Stimulated activated CD8-positive, alpha-beta memory T cell treated with anti-CD3 and anti-CD28 coated beads, Interleukin-15, amount 100 ng/mL, for 4 hours (primary cell): ENCODE measurements around the gene PRKCZ.
A peak's percentile ranks its signal among the peaks of the same experiment; 100 is the strongest.

ENCODE experiments used
- DNase-seq, 2 donors: peaks; one replicate each; pipeline ENCODE4 v3.0.0-alpha.2; 2020; ENCODE audit warnings: low read depth in 2 of 2

PRKCZ gene

DNA sequence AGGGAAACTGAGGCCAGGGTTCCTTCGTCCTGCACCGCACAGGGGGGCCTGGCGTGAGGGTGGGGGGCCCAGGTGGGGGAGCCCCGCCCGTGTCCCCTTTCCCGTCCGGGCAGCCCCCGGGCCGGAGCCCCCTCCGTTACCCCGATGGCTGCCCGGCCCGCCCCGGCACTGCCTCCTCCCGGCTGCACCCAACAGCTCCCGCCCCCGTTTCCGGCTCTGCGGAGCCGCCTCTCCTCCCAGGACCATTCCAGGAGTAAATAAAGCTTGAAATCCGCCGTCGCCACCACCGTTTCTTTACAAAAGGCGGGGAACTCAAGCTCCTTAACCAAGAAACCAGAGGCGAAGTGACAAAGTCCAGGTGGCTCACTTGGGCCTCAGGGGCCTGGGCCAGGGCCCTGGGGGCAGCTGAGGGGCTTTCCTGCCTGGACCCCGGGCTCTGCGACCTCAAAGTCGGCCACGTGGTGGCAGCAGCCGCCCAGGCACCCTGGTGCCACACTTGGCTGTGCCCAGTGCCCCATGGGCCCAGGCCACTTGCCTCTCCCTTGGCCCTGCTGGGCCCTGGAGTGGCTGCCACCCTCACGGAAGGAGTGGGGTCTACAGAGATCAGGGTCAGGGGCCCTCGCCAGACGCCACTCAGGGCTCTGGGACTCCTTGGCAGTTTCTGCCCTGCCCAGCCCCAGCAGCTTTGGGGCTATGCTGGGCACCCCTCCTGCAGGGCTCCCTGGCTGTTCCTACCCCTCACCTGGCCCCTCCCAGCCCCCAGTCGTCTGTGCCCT is 144.9 kb downstream of the PRKCZ start:
- DNase-seq: peak; percentile 73 to 79

GRCh38 chr1:2195785-2196184 is 145.6 kb downstream of the PRKCZ start:
- no peak for DNase-seq

DNA sequence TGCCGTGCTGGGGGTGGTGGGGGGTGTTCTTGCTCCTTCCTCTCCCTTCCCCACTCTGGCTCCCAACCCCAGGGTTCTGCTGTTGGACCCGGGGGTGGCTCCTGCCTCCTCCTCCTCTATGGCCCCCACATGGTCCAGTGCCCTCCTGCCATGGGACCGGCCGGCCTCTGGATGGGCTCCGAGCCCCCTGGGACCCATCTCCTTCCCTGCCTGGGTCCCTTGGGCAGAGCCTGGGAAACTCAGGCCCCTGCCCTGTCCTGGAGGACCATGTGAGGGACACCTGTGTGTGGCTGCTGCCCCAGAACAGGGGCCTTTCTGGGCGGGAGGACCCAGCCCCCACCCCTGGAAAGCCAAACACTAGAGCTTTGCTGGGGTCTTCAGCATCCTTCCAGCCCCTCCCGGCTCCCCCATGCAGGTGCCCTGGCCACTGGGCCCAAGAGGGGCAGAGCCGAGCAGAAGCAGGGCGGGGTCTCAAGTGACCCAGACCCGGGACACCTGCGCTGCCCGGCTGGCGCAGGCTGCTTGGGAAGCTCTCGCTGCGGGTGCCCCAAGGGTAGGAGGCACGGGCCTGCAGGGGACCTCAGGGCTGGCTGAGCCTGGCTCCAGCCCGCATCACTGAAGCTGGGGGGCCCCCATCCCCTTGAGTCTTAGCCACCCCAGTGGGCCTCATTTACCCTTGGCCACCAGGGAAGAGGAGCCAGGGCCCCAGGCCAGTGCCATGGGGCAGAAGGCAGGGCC is 146.9 kb downstream of the PRKCZ start:
- no peak for DNase-seq

- no peak for DNase-seq
These were observed 147.5 kb downstream of the PRKCZ start for GRCh38 chr1:2197707-2198165.

DNA sequence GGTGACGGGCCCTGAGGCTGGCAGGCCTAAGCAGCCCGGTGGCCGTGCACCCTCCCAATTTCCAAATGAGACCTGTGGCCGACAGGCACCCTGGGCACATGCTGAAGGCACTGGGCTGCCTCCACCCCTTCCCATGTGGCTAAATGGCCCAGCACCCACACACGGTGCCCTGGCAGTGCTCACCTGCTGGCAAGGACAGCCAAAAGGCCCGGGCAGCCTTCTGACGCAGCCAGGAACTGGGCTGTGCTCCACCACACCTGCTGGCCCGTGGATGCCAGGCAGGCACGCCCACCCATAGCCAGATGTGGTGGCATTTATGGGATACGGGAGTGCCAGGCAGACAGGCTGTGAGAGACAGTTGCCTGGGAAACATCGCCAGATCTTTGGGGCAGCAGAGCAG is 148.4 kb downstream of the PRKCZ start:
- DNase-seq: no peak

- peak; percentile 68 to 69 for DNase-seq
These were observed 149.0 kb downstream of the PRKCZ start for GRCh38 chr1:2199042-2199810.

DNA sequence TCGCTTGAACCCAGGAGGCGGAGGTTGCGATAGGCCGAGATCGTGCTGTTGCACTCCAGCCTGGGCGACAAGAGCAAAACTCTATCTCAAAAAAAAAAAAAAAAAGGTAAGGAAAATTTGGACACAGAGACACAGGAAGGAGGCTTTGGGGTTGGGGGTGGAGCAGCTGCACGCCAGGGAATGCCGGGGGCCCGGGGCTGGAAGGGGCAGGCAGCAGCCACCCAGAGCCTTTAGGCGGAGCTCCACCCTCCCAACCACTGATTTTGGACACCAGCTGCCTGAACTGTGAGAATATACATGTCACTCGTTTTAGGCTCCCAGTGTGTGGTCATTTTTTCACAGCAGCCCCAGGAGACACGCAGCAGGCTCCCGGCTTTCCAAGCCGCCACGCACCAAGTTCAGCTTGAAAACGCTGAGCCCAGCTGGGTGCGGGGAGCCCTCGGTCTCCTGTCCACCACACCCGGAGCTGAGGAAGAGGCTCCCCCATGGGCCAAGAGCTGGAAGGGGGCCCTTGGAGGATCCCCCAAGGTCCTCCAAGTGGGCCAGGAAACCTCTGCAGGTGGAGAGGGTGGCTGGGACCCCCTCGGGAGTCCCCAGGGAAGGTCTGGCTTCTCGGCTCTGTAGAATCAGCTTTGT is 150.2 kb downstream of the PRKCZ start:
- DNase-seq: no peak

DNA sequence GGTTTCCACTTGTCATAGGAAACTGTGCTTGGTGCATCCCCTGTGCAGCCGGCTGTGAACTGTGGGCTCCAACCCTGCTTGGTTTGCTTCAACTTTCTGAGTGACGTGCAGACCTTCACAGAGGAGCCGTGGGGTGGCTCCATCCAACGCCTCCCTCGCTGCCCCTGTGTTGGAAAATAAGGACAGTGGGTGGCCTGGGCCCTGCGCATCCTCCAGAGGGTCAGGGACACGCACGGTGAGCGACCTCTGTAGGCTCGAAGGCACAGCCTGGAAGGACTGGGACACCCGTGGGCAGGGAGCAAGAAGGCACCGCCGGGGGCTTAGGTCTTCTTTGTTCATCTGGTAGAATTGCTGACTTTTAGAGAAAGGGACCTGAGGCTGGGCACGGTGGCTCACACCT is 150.9 kb downstream of the PRKCZ start:
- no peak for DNase-seq

DNA sequence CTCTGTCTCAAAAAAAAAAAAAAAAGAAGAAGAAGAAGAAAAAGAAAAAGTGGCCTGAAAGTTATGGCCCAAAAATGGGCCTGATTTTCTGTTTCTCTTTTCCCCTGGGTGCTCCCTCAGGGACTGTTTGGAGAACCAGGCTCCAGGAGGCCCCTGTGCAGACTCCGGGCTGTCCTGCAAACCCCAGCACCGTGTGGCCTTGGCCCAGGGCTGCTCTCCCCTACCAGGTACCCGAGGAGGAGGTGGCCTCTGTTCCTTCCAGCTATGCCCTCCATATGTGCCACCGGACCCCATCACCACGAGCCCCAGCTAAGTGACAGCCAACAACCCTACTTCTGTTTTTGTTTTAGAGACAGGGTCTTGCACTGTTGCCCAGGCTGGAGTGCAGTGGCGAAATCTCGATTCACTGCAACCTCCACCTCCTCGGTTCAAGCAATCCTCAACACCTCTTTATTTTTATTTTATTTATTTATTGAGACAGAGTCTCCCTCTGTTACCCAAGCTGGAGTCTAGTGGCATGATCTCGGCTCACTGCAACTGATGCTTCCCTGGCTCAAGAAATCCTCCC is 151.9 kb downstream of the PRKCZ start:
- no peak for DNase-seq

- no peak for DNase-seq
These were observed 152.8 kb downstream of the PRKCZ start for GRCh38 chr1:2202843-2203601.

GRCh38 chr1:2203671-2204414 is 153.6 kb downstream of the PRKCZ start:
- no peak for DNase-seq

GRCh38 chr1:2204415-2205190 is 154.4 kb downstream of the PRKCZ start:
- DNase-seq: no peak

DNA sequence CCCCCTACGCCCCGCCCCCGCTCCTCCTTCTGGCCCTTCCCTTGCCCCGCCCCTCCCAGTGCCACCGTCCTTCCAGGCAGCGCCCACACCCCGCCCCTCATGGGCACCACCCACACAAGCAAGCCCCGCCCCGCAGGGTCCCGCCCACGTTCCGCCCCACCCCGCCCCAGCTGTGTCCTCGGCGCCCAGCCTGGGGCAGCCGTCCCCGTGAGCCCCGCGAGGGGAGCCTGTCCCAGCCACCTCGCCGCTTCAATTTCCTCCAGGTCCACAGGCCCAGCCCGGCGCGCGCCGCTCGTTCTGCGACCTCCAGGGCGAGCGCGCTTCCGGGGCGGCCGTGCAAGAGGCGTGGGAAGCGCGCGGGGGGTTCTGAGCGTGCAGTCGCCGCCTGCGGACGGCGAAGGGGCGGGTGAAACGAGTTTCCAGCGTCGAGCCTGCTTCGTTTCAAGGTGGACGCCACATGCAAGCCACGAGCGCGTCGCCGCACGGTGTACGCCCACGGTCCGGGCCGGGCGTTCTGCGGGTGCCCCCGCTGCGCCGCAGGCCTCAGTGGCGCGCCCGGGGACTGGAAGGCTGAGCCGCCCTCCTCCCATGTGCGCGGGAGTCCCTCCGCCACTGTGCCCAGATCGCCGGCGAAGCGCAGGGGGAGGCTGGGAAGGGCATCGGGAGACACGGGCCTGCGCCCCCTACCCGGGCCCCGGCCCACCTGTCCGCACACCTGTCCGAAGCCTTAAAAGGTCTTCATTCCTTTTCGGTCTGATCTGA is 155.2 kb downstream of the PRKCZ start:
- peak; percentile 86 to 88 for DNase-seq

- DNase-seq: no peak
These were observed 156.7 kb downstream of the PRKCZ start for GRCh38 chr1:2206813-2207487.

GRCh38 chr1:2208309-2209239 is 158.4 kb downstream of the PRKCZ start:
- no peak for DNase-seq

GRCh38 chr1:2209400-2210083 is 159.3 kb downstream of the PRKCZ start:
- DNase-seq: no peak
